Measurements from ENCODE around the gene FHOD3. TPM values are rescaled to one million over a fixed set of nuclear protein-coding genes. Genes with fewer than 3 reads are reported as not detected.

Gene FHOD3
- total and polyA plus RNA-seq, 4 donors, result 0.57 to 1.3 (median 1.2) TPM; not detected in 1

DNA sequence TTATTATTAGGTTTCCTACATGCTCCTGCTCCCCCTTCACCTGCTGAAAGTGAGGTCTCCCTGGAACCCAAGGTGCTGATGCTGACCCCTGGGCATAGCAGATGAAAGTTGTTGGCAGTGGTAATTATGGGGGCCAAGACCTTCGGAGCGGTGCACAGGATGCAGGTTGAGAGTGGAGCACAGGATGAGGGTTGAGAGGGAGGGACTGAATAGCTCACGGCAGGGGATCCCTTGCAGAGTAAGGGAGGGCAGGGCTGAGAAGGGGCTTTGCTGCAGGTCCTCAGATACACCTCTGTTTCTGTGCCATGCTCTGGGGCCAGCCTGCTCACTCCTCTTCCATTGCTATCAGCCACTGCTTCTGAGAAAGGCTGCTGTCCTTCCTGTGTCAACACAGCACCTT, 163.3 kb downstream of the FHOD3 start:
- Histone ChIP-seq H3K36me3 (ENCODE audit: control insufficient read depth in 4 of 4, insufficient read depth in 3 of 4, low read depth in 1 of 4, low read length in 3 of 4) (no peaks in the 10 kb centered on the region), H3K27ac (ENCODE audit: low read depth in 1 of 2, low read length in 2 of 2) (no peak overlapping the region), H3K9me3 (ENCODE audit: control insufficient read depth in 4 of 4, low read length in 3 of 4) (no peaks in the 10 kb centered on the region), H3K27me3 (ENCODE audit: control insufficient read depth in 4 of 4, insufficient read depth in 4 of 4, low read length in 3 of 4) (peaks cover 0 to under 1% (median 0%) of the 10 kb centered on the region in 4 donors), H3K9ac (ENCODE audit: low read depth in 1 of 2, low read length in 2 of 2) (no peak overlapping the region), H3K4me3 (ENCODE audit: low read depth in 1 of 3, low read length in 3 of 3) (no peak overlapping the region), H3K4me1 (ENCODE audit: control insufficient read depth in 4 of 4, insufficient read depth in 4 of 4, low read length in 3 of 4) (no peaks in the 10 kb centered on the region)
- no peak for TF ChIP-seq EGR1 (IDR thresholded peaks at IDR 0.05; ENCODE audit: low read depth in 2 of 2)
- no peak for TF ChIP-seq NR2F2 (IDR thresholded peaks at IDR 0.05)
- no peak for TF ChIP-seq FOXA2 (IDR thresholded peaks at IDR 0.05)
- TF ChIP-seq, protein P1, sequence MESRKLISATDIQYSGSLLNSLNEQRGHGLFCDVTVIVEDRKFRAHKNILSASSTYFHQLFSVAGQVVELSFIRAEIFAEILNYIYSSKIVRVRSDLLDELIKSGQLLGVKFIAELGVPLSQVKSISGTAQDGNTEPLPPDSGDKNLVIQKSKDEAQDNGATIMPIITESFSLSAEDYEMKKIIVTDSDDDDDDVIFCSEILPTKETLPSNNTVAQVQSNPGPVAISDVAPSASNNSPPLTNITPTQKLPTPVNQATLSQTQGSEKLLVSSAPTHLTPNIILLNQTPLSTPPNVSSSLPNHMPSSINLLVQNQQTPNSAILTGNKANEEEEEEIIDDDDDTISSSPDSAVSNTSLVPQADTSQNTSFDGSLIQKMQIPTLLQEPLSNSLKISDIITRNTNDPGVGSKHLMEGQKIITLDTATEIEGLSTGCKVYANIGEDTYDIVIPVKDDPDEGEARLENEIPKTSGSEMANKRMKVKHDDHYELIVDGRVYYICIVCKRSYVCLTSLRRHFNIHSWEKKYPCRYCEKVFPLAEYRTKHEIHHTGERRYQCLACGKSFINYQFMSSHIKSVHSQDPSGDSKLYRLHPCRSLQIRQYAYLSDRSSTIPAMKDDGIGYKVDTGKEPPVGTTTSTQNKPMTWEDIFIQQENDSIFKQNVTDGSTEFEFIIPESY (IDR thresholded peaks at IDR 0.05), result no peak
- no peak for TF ChIP-seq HNF4G (IDR thresholded peaks at IDR 0.05)
- TF ChIP-seq, protein P2, sequence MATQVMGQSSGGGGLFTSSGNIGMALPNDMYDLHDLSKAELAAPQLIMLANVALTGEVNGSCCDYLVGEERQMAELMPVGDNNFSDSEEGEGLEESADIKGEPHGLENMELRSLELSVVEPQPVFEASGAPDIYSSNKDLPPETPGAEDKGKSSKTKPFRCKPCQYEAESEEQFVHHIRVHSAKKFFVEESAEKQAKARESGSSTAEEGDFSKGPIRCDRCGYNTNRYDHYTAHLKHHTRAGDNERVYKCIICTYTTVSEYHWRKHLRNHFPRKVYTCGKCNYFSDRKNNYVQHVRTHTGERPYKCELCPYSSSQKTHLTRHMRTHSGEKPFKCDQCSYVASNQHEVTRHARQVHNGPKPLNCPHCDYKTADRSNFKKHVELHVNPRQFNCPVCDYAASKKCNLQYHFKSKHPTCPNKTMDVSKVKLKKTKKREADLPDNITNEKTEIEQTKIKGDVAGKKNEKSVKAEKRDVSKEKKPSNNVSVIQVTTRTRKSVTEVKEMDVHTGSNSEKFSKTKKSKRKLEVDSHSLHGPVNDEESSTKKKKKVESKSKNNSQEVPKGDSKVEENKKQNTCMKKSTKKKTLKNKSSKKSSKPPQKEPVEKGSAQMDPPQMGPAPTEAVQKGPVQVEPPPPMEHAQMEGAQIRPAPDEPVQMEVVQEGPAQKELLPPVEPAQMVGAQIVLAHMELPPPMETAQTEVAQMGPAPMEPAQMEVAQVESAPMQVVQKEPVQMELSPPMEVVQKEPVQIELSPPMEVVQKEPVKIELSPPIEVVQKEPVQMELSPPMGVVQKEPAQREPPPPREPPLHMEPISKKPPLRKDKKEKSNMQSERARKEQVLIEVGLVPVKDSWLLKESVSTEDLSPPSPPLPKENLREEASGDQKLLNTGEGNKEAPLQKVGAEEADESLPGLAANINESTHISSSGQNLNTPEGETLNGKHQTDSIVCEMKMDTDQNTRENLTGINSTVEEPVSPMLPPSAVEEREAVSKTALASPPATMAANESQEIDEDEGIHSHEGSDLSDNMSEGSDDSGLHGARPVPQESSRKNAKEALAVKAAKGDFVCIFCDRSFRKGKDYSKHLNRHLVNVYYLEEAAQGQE (IDR thresholded peaks at IDR 0.05), result no peak
- no peak for TF ChIP-seq RAD21 (IDR thresholded peaks at IDR 0.05)
- TF ChIP-seq JUND (IDR thresholded peaks at IDR 0.05), result no peak
- no peak for TF ChIP-seq HNF4A (conservative IDR thresholded peaks at IDR 0.05)
- no peak for TF ChIP-seq YY1 (IDR thresholded peaks at IDR 0.05)
- TF ChIP-seq, protein P3, sequence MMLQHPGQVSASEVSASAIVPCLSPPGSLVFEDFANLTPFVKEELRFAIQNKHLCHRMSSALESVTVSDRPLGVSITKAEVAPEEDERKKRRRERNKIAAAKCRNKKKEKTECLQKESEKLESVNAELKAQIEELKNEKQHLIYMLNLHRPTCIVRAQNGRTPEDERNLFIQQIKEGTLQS (IDR thresholded peaks at IDR 0.05), result no peak
- TF ChIP-seq TAF1 (conservative IDR thresholded peaks at IDR 0.05), result no peak
- TF ChIP-seq, protein P4, sequence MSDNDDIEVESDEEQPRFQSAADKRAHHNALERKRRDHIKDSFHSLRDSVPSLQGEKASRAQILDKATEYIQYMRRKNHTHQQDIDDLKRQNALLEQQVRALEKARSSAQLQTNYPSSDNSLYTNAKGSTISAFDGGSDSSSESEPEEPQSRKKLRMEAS (IDR thresholded peaks at IDR 0.05), result no peak
- TF ChIP-seq, protein P5, sequence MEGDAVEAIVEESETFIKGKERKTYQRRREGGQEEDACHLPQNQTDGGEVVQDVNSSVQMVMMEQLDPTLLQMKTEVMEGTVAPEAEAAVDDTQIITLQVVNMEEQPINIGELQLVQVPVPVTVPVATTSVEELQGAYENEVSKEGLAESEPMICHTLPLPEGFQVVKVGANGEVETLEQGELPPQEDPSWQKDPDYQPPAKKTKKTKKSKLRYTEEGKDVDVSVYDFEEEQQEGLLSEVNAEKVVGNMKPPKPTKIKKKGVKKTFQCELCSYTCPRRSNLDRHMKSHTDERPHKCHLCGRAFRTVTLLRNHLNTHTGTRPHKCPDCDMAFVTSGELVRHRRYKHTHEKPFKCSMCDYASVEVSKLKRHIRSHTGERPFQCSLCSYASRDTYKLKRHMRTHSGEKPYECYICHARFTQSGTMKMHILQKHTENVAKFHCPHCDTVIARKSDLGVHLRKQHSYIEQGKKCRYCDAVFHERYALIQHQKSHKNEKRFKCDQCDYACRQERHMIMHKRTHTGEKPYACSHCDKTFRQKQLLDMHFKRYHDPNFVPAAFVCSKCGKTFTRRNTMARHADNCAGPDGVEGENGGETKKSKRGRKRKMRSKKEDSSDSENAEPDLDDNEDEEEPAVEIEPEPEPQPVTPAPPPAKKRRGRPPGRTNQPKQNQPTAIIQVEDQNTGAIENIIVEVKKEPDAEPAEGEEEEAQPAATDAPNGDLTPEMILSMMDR (IDR thresholded peaks at IDR 0.05; ENCODE audit: low read depth, low read length, missing input control), result no peak
- no peak for TF ChIP-seq RXRA (IDR thresholded peaks at IDR 0.05)
- no peak for TF ChIP-seq FOXA1 (IDR thresholded peaks at IDR 0.05)
- no peak for TF ChIP-seq SP1 (IDR thresholded peaks at IDR 0.05)
- TF ChIP-seq GABPA (IDR thresholded peaks at IDR 0.05 in 1 of 2, conservative IDR thresholded peaks at IDR 0.05 in 1 of 2), result no peak
- no peak for DNase-seq (ENCODE audit: low spot score)
- WGBS, result 88% methylated on average over 3 of the region's 3 CpGs
